Uterus (tissue), 4 donors: ENCODE measurements around the gene PPP1R26. TPM values are rescaled to one million over a fixed set of nuclear protein-coding genes. Genes with fewer than 3 reads are reported as not detected.

Experiments used
- DNase-seq, 2 donors: peaks; one replicate each; pipeline ENCODE4 v3.0.0-alpha.2; 2019 to 2020
- H3K27ac ChIP-seq, 2 donors: fragments of 200-600 bp; sonication (generic); 1 replicate in 1 of 2; 2 replicates in 1 of 2; pipeline ENCODE4 v1.5.1; 2016 to 2018
- H3K27me3 ChIP-seq, 2 donors: fragments of 200-600 bp; sonication (generic); one replicate each; pipeline ENCODE4 v1.5.1; 2018 to 2019; ENCODE audit warnings: control low read depth in 1 of 2
- H3K36me3 ChIP-seq, 2 donors: fragments of 200-600 bp; sonication (generic); one replicate each; pipeline ENCODE4 v1.5.1; 2019; ENCODE audit warnings: control low read depth in 1 of 2
- H3K4me1 ChIP-seq, 2 donors: fragments of 200-600 bp; sonication (generic); one replicate each; pipeline ENCODE4 v1.5.1; 2018 to 2019; ENCODE audit warnings: control low read depth in 1 of 2
- H3K4me3 ChIP-seq, 2 donors: fragments of 200-600 bp; sonication (generic); 1 replicate in 1 of 2; 2 replicates in 1 of 2; pipeline ENCODE4 v1.5.1; 2018 to 2019; ENCODE audit warnings: mild to moderate bottlenecking in 1 of 2
- H3K9me3 ChIP-seq, 2 donors: fragments of 200-600 bp; sonication (generic); one replicate each; pipeline ENCODE4 v1.5.1; 2019; ENCODE audit warnings: control low read depth in 1 of 2
- CTCF ChIP-seq, 4 experiments: fragments of 200-600 bp in 2 of 4; fragments of 450-650 bp in 2 of 4; sonication (generic) in 2 of 4; IDR thresholded peaks; one replicate each; pipeline ENCODE4 v1.5.1; 2016 to 2019; ENCODE audit warnings: antibody characterized with exemption in 4 of 4, mild to moderate bottlenecking in 2 of 4, moderate library complexity in 1 of 4
- POLR2A ChIP-seq, 2 donors: fragments of 450-650 bp; IDR thresholded peaks; one replicate each; pipeline ENCODE4 v1.6.1; 2016; ENCODE audit warnings: antibody characterized with exemption in 2 of 2, mild to moderate bottlenecking in 1 of 2, moderate library complexity in 1 of 2
- intact Hi-C: fragments of 100-400 bp; cut with DNase I; formaldehyde crosslinking; loops from one replicate; pipeline ENCODE4 v1.15.1; 2023; ENCODE audit warnings: low total_unique reads
- total RNA-seq, 4 donors: library from RNA; depleted of rRNA in 3 of 4; stranded (reverse); fragments of >200 nt in 3 of 4; gene quantifications; one replicate each; pipeline versions ENCODE4 v1.1.0 to v1.2.4, GENCODE V29; 2014 to 2023
- donor health status: DM: yes; HTN: yes; CAD: no.

Gene PPP1R26
- total RNA-seq, 4 donors from 2014 or later: 3.6 to 16.4 (median 10.6) TPM

DNA sequence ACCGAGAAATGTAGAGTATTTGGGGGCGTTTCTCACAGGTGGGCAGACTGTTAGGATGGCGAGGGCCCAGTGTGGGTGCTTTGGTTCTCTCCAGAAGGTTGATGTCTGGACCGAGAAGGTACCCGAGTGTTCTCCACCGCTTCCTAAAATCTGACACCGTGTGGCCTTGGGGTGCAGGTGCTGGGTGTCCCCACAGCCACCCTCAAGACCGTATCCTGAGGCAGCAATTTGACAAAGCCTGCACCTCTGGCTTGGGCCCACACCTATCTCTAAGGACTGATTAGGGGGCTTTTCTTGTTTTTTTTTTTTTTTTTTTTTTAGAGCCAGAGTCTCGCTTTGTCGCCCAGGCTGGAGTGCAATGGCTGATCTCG lies 1.3 kb downstream of the PPP1R26 start:
- Histone ChIP-seq H3K9me3 (no peaks in the 10 kb centered on the region), H3K4me3 (peak overlapping the region; percentile 62 to 70), H3K4me1 (peaks cover 0 to 5% of the 10 kb centered on the region in 2 donors), H3K27me3 (no peaks in the 10 kb centered on the region), H3K36me3 (no peaks in the 10 kb centered on the region), H3K27ac (no peak overlapping the region)
- no peak for TF ChIP-seq POLR2A (IDR thresholded peaks at IDR 0.05)
- no peak for DNase-seq
- intact Hi-C loops: no loop called here

GRCh38 chr9:135482015-135482754 lies 2.6 kb downstream of the PPP1R26 start:
- H3K4me3 ChIP-seq: no peak overlapping the region
- no peak overlapping the region for H3K27ac ChIP-seq
- DNase-seq: no peak
- intact Hi-C loops: no loop called here
- H3K4me1 ChIP-seq: peaks cover 0 to 5% of the 10 kb centered on the region in 2 donors
- H3K9me3 ChIP-seq: no peaks in the 10 kb centered on the region
- no peak for TF ChIP-seq CTCF (IDR thresholded peaks at IDR 0.05)
- no peak for TF ChIP-seq POLR2A (IDR thresholded peaks at IDR 0.05)
- H3K27me3 ChIP-seq: no peaks in the 10 kb centered on the region
- H3K36me3 ChIP-seq: no peaks in the 10 kb centered on the region

DNA sequence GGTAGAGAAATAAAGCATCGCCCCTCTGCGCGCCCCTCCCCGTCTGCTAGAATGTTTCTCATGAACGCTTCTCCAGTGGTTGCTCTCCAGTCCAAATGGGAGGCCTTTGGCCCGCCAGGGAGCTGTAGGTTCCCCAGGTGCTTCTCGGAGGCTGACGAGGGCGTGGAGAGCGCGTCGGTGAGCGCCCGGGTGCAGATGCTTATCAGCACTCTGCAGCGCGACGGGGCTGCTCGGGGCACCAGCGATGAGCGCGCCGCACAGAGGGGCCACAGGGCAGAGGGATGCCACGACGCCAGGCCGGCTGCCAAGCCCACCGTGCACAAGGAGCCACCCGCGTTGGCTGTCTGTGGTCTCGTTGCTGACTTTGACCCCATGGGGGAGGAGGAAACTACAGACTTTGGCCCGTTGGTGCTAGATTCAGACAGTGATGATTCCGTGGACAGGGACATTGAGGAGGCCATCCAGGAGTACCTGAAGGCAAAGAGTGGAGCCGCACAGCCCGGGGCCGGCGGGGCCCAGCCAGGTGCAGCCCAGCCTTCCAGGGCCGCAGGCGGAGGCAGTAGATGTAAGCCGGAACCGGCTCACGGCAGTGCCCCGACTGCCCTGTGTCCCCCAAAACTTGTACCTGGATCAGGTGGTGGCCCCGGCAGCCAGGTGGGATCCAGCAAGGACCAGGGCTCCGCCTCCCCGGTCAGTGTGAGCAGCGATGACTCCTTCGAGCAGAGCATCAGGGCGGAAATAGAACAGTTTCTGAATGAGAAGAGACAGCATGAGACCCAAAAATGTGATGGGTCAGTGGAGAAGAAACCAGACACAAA lies 5.1 kb downstream of the PPP1R26 start:
- Histone ChIP-seq H3K9me3 (no peaks in the 10 kb centered on the region), H3K4me3 (no peak overlapping the region), H3K27me3 (no peaks in the 10 kb centered on the region), H3K4me1 (peaks cover 0 to 5% of the 10 kb centered on the region in 2 donors), H3K36me3 (no peaks in the 10 kb centered on the region), H3K27ac (no peak overlapping the region)
- intact Hi-C loops: no loop called here
- TF ChIP-seq POLR2A (IDR thresholded peaks at IDR 0.05): no peak
- TF ChIP-seq CTCF (IDR thresholded peaks at IDR 0.05): no peak
- DNase-seq: no peak

DNA sequence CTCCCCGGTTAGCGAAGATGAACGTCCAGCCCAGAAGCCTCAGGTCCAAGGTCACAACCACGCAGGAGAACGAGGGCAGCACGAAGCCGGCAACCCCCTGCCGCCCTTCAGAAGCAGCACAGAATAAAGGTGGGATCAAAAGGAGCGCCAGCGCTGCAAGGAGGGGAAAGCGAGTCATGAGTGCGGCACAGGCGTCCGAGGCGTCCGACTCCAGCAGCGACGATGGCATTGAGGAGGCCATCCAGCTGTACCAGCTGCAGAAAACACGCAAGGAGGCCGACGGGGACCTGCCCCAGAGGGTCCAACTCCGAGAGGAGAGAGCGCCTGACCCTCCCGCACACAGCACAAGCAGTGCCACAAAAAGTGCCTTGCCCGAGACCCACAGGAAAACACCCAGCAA lies 5.8 kb downstream of the PPP1R26 start:
- H3K4me1 ChIP-seq: peaks cover 0 to 5% of the 10 kb centered on the region in 2 donors
- no peak overlapping the region for H3K27ac ChIP-seq
- DNase-seq: no peak
- H3K27me3 ChIP-seq: no peaks in the 10 kb centered on the region
- intact Hi-C loops: no loop called here
- TF ChIP-seq POLR2A (IDR thresholded peaks at IDR 0.05) (no peak), CTCF (IDR thresholded peaks at IDR 0.05) (no peak)
- H3K4me3 ChIP-seq: no peak overlapping the region
- H3K9me3 ChIP-seq: no peaks in the 10 kb centered on the region
- no peaks in the 10 kb centered on the region for H3K36me3 ChIP-seq

- H3K27me3 ChIP-seq: no peaks in the 10 kb centered on the region
- no peak overlapping the region for H3K27ac ChIP-seq
- H3K9me3 ChIP-seq: no peaks in the 10 kb centered on the region
- TF ChIP-seq POLR2A (IDR thresholded peaks at IDR 0.05) (no peak), CTCF (IDR thresholded peaks at IDR 0.05) (no peak)
- intact Hi-C loops: no loop called here
- peaks cover 0 to 2% of the 10 kb centered on the region in 2 donors for H3K4me1 ChIP-seq
- H3K4me3 ChIP-seq: no peak overlapping the region
- no peaks in the 10 kb centered on the region for H3K36me3 ChIP-seq
- DNase-seq: no peak
These were observed 6.2 kb downstream of the PPP1R26 start for GRCh38 chr9:135485832-135486231.
